IPS-18a (cell line): Measurements from ENCODE around the gene NEK6.

Source experiments
- H3K27ac ChIP-seq: one replicate; pipeline ENCODE4 v1.5.1; 2013; ENCODE audit warnings: low read length
- H3K27me3 ChIP-seq: one replicate; pipeline ENCODE4 v1.6.1; 2013; ENCODE audit warnings: mild to moderate bottlenecking, low read length; ENCODE audit not compliant: control insufficient read depth, insufficient read depth
- H3K36me3 ChIP-seq: one replicate; pipeline ENCODE4 v1.6.1; 2013; ENCODE audit warnings: low read depth, low read length; ENCODE audit not compliant: control insufficient read depth
- H3K4me1 ChIP-seq: one replicate; pipeline ENCODE4 v1.6.1; 2013; ENCODE audit warnings: low read depth, low read length; ENCODE audit not compliant: control insufficient read depth
- H3K4me3 ChIP-seq: one replicate; pipeline ENCODE4 v1.5.1; 2013; ENCODE audit warnings: low read length
- H3K9ac ChIP-seq: one replicate; pipeline ENCODE4 v1.6.1; 2013; ENCODE audit warnings: mild to moderate bottlenecking, low read length, moderate library complexity
- H3K9me3 ChIP-seq: one replicate; pipeline ENCODE4 v1.6.1; 2013; ENCODE audit warnings: low read depth, low read length; ENCODE audit not compliant: control insufficient read depth

The NEK6 gene

GRCh38 chr9:124389146-124389939 lies 131.6 kb downstream of the NEK6 start:
- Histone ChIP-seq H3K4me3 (no peak overlapping the region), H3K27me3 (no peaks in the 10 kb centered on the region), H3K36me3 (peaks cover 4% of the 10 kb centered on the region), H3K9me3 (no peaks in the 10 kb centered on the region), H3K4me1 (peaks cover 6% of the 10 kb centered on the region), H3K27ac (no peak overlapping the region), H3K9ac (no peak overlapping the region)

GRCh38 chr9:124390794-124391658 lies 133.3 kb downstream of the NEK6 start:
- Histone ChIP-seq H3K9me3 (no peaks in the 10 kb centered on the region), H3K4me1 (peaks cover 6% of the 10 kb centered on the region), H3K36me3 (peaks cover 4% of the 10 kb centered on the region), H3K4me3 (no peak overlapping the region), H3K27ac (no peak overlapping the region), H3K9ac (no peak overlapping the region), H3K27me3 (no peaks in the 10 kb centered on the region)

DNA sequence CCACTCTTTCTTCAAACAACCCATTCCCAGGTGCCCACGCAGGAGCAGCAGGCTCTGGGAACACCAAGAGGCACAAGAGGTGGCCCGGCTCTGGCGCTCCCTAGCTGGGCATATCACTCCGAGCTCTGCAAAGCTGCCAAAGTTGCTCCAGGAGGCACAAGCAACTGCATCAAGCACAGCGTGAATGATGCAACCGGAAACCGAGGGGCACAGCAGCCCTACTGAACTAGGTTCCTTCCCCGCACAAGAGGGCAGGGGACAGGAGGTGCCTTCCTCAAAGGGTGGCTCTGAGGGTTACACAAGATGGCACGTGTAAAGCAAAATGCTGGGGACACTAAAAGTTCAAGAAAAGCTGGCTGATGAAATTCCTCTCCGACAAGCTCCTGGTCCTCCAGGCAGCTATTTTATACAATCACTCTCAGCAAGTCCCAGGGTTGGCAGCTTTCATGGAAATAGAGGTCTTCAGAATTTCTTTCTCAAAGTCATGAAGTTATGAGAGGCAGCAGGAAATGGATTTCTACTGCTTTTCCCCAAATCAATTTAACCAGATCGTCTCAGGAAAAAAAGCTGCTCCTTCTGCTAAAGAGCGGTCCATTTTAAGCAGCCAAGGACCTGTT lies 134.6 kb downstream of the NEK6 start:
- no peak overlapping the region for H3K9ac ChIP-seq

GRCh38 chr9:124392871-124393460 lies 135.2 kb downstream of the NEK6 start:
- H3K9me3 ChIP-seq: no peaks in the 10 kb centered on the region
- no peaks in the 10 kb centered on the region for H3K27me3 ChIP-seq
- H3K27ac ChIP-seq: no peak overlapping the region
- no peak overlapping the region for H3K4me3 ChIP-seq
- peaks cover 6% of the 10 kb centered on the region for H3K4me1 ChIP-seq
- peaks cover 9% of the 10 kb centered on the region for H3K36me3 ChIP-seq
- no peak overlapping the region for H3K9ac ChIP-seq

More for the DNA sequence above, 134.6 kb downstream of the NEK6 start:
- H3K9me3 ChIP-seq: no peaks in the 10 kb centered on the region
- peaks cover 9% of the 10 kb centered on the region for H3K36me3 ChIP-seq
- H3K27ac ChIP-seq: no peak overlapping the region
- no peak overlapping the region for H3K4me3 ChIP-seq
- peaks cover 6% of the 10 kb centered on the region for H3K4me1 ChIP-seq
- H3K27me3 ChIP-seq: no peaks in the 10 kb centered on the region

DNA sequence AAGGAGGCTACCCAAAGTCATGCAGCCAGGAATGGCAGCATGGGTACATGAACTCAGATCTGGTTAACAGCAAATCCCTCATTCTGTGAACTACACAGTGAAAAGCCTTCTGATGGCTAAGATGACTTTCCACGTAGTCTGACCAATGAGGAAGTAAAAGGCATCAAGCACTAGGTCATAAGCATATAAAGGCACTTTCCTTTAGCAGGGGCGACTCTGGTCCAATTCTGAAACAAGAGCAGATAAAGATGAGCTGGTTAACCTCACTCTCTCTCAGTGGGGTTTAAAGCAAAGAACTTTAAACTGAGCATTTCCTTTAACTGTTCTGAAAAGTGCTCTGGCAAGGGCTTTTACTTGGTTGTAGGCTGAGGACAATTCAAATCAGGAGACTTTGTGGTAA lies 136.4 kb downstream of the NEK6 start:
- peaks cover 9% of the 10 kb centered on the region for H3K36me3 ChIP-seq
- no peak overlapping the region for H3K27ac ChIP-seq
- no peaks in the 10 kb centered on the region for H3K9me3 ChIP-seq
- H3K27me3 ChIP-seq: no peaks in the 10 kb centered on the region
- H3K4me3 ChIP-seq: no peak overlapping the region
- H3K4me1 ChIP-seq: peaks cover 6% of the 10 kb centered on the region
- H3K9ac ChIP-seq: no peak overlapping the region

- Histone ChIP-seq H3K36me3 (peaks cover 9% of the 10 kb centered on the region), H3K27me3 (no peaks in the 10 kb centered on the region), H3K4me3 (no peak overlapping the region), H3K27ac (no peak overlapping the region), H3K9ac (no peak overlapping the region), H3K4me1 (peaks cover 6% of the 10 kb centered on the region), H3K9me3 (no peaks in the 10 kb centered on the region)
These were observed 136.8 kb downstream of the NEK6 start for GRCh38 chr9:124394596-124394995.

GRCh38 chr9:124395826-124396225 lies 138.1 kb downstream of the NEK6 start:
- H3K27me3 ChIP-seq: no peaks in the 10 kb centered on the region
- no peak overlapping the region for H3K4me3 ChIP-seq
- H3K4me1 ChIP-seq: peaks cover 12% of the 10 kb centered on the region
- H3K27ac ChIP-seq: no peak overlapping the region
- H3K9me3 ChIP-seq: no peaks in the 10 kb centered on the region
- no peak overlapping the region for H3K9ac ChIP-seq
- H3K36me3 ChIP-seq: peaks cover 12% of the 10 kb centered on the region

GRCh38 chr9:124398191-124398935 lies 140.6 kb downstream of the NEK6 start:
- peaks cover 30% of the 10 kb centered on the region for H3K36me3 ChIP-seq
- H3K27me3 ChIP-seq: no peaks in the 10 kb centered on the region
- peaks cover 10% of the 10 kb centered on the region for H3K4me1 ChIP-seq
- no peaks in the 10 kb centered on the region for H3K9me3 ChIP-seq
- H3K4me3 ChIP-seq: no peak overlapping the region
- H3K9ac ChIP-seq: no peak overlapping the region
- H3K27ac ChIP-seq: no peak overlapping the region

DNA sequence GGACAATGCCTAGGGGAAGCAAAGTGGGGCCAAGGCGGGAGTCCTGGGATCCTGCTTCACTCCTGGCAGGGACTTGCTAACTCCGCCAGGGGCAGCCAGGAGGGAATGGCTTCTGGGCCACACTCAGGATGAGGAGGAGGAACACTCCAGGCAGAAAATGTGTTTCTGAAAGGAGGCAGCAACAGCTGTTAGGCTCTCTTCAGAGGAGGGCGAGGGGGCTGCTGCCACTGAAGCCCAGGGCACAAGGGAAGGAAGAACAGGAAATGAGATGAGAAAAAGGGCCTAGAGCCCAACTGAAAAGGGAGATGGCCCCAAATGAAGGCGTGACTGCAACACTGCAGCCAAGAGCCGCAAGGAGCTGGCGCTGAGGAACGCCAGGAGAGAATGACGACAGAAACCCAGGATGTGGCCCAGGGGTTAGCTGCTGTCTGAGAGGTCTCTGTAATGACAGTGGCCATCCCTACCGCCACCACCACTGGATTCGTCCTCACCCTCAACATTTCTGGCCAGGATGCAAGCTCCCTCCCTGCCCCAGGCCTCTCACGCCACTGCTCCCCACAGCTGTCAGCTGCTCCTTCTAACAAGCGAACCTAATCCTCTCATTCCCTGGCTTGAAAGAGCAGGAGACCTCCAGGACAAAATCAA lies 141.7 kb downstream of the NEK6 start:
- Histone ChIP-seq H3K9me3 (no peaks in the 10 kb centered on the region), H3K4me3 (no peak overlapping the region), H3K27me3 (no peaks in the 10 kb centered on the region), H3K4me1 (peaks cover 7% of the 10 kb centered on the region), H3K9ac (no peak overlapping the region), H3K36me3 (peaks cover 37% of the 10 kb centered on the region), H3K27ac (no peak overlapping the region)

DNA sequence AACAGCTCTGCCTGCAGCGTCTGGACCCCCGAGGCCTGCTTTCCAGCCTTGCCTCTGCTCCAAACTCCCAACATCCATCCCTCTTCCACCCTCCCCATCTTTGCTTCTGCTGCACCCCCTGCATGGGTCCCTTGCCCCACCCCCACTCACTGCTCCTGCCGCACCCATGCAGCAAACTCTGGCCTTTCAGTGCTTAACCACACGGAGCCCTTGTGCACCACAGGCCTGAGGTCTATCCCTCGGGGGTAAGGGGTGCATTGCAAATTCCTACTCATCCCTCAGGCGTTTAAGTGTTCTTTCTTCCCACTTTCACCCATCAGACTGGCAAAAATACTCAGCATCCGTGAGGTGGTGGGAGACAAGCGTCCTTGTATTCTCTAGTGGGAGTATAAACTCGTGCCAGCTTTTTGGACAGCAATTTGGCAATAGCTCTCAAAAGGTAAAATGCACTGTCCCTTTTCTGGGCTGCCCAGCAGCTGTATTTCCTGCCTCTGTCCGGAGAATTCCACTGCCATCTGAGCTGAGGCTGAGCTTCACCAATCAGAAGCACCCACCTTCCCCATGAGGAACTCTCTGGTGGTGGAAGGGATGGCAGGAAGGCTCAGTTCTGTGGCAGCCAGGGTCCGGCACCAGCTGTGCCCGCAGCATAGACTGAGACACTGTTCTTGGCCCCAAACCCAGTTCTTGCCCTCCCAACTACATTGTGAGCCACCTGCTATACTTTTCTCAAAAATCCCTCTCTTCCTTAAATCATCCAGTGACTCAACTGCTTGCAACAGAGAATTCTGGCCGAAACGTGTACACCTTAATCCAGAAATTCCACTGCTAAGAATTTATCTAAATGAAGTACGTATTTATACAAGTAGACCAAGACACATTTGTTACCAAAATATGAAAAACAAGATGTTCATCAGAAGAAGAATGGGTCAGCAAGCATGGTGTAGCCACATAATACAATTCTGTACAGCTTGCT lies 142.5 kb downstream of the NEK6 start:
- H3K9ac ChIP-seq: no peak overlapping the region
- peaks cover 7% of the 10 kb centered on the region for H3K4me1 ChIP-seq
- no peak overlapping the region for H3K27ac ChIP-seq
- no peaks in the 10 kb centered on the region for H3K9me3 ChIP-seq
- H3K36me3 ChIP-seq: peaks cover 41% of the 10 kb centered on the region
- no peaks in the 10 kb centered on the region for H3K27me3 ChIP-seq
- no peak overlapping the region for H3K4me3 ChIP-seq
